H9 (cell line): ENCODE results near the gene CYP2U1. TPM values are rescaled to one million over a fixed set of nuclear protein-coding genes. Genes with fewer than 3 reads are reported as not detected.

Experiments
- DNase-seq: peaks from one replicate; pipeline ENCODE4 v3.0.0-alpha.2; 2017
- H2AFZ ChIP-seq: one replicate; pipeline ENCODE4 v1.6.1; 2013; ENCODE audit warnings: mild to moderate bottlenecking, low read length, control low read depth, moderate library complexity
- H2AK5ac ChIP-seq: 2 replicates; pipeline ENCODE4 v1.6.1; 2013; ENCODE audit warnings: low read length, control low read depth, mixed read lengths; ENCODE audit not compliant: insufficient read length
- H2BK120ac ChIP-seq: one replicate; pipeline ENCODE4 v1.6.1; 2013; ENCODE audit warnings: low read depth, mild to moderate bottlenecking, low read length, control low read depth, inconsistent platforms; ENCODE audit not compliant: poor library complexity, severe bottlenecking
- H2BK12ac ChIP-seq: 2 replicates; pipeline ENCODE4 v1.6.1; 2013; ENCODE audit warnings: low read length, control low read depth, mixed read lengths, low read depth; ENCODE audit not compliant: insufficient read length
- H2BK15ac ChIP-seq: 2 replicates; pipeline ENCODE4 v1.6.1; 2013; ENCODE audit warnings: low read depth, low read length, control low read depth
- H2BK20ac ChIP-seq: one replicate; pipeline ENCODE4 v1.6.1; 2013; ENCODE audit warnings: low read depth, mild to moderate bottlenecking, low read length, control low read depth, inconsistent platforms; ENCODE audit not compliant: poor library complexity, severe bottlenecking
- H2BK5ac ChIP-seq: 2 replicates; pipeline ENCODE4 v1.6.1; 2013; ENCODE audit warnings: low read length, control low read depth, mixed read lengths; ENCODE audit not compliant: insufficient read length
- H3K14ac ChIP-seq: 2 replicates; pipeline ENCODE4 v1.6.1; 2013; ENCODE audit warnings: low read length, control low read depth; ENCODE audit not compliant: insufficient read depth
- H3K18ac ChIP-seq: 2 replicates; pipeline ENCODE4 v1.6.1; 2013; ENCODE audit warnings: low read depth, mild to moderate bottlenecking, mixed read lengths, low read length, control low read depth; ENCODE audit not compliant: insufficient read length
- H3K23ac ChIP-seq: 2 replicates; pipeline ENCODE4 v1.6.1; 2013; ENCODE audit warnings: low read length, control low read depth, mixed read lengths, low read depth; ENCODE audit not compliant: insufficient read length
- H3K23me2 ChIP-seq: 2 replicates; pipeline ENCODE4 v1.6.1; 2013; ENCODE audit warnings: low read depth, mild to moderate bottlenecking, mixed read lengths, low read length, control low read depth; ENCODE audit not compliant: insufficient read length, poor library complexity, severe bottlenecking
- H3K27ac ChIP-seq: 2 replicates; pipeline ENCODE4 v1.5.1; 2013; ENCODE audit warnings: low read length, control low read depth, mixed read lengths, low read depth; ENCODE audit not compliant: insufficient read length
- H3K27me3 ChIP-seq: 2 replicates; pipeline ENCODE4 v1.6.1; 2013; ENCODE audit warnings: low read length, control low read depth, inconsistent platforms; ENCODE audit not compliant: insufficient read depth
- H3K4ac ChIP-seq: 2 replicates; pipeline ENCODE4 v1.6.1; 2013; ENCODE audit warnings: low read depth, mild to moderate bottlenecking, control low read depth, inconsistent platforms, low read length, moderate library complexity
- H3K4me1 ChIP-seq: 2 replicates; pipeline ENCODE4 v1.6.1; 2013; ENCODE audit warnings: low read length, control low read depth, inconsistent platforms; ENCODE audit not compliant: insufficient read depth
- H3K4me2 ChIP-seq: 2 replicates; pipeline ENCODE4 v1.6.1; 2013; ENCODE audit warnings: low read length, control low read depth, mixed read lengths; ENCODE audit not compliant: insufficient read length, insufficient read depth
- H3K56ac ChIP-seq: 2 replicates; pipeline ENCODE4 v1.6.1; 2013; ENCODE audit warnings: low read depth, mild to moderate bottlenecking, mixed read lengths, low read length, control low read depth; ENCODE audit not compliant: insufficient read length
- H3K79me1 ChIP-seq: 2 replicates; pipeline ENCODE4 v1.6.1; 2013; ENCODE audit warnings: low read depth, mild to moderate bottlenecking, moderate library complexity, low read length, control low read depth, inconsistent platforms; ENCODE audit not compliant: insufficient read depth, poor library complexity, severe bottlenecking
- H3K79me2 ChIP-seq: 2 replicates; pipeline ENCODE4 v1.6.1; 2013; ENCODE audit warnings: low read length, control low read depth, inconsistent platforms; ENCODE audit not compliant: insufficient read depth
- H3K9ac ChIP-seq: 2 replicates; pipeline ENCODE4 v1.6.1; 2013; ENCODE audit warnings: low read length, control low read depth, mixed read lengths; ENCODE audit not compliant: insufficient read length; ENCODE audit errors: extremely low read depth
- H3K9me3 ChIP-seq: one replicate; pipeline ENCODE4 v1.6.1; 2013; ENCODE audit warnings: low read depth, low read length, inconsistent platforms; ENCODE audit not compliant: control insufficient read depth
- H3T11ph ChIP-seq: one replicate; pipeline ENCODE4 v1.6.1; 2013; ENCODE audit warnings: mild to moderate bottlenecking, low read length, control low read depth, inconsistent platforms
- H4K20me1 ChIP-seq: one replicate; pipeline ENCODE4 v1.6.1; 2013; ENCODE audit not compliant: control insufficient read depth, insufficient read length, insufficient read depth
- H4K5ac ChIP-seq: 2 replicates; pipeline ENCODE4 v1.6.1; 2013; ENCODE audit warnings: low read depth, mild to moderate bottlenecking, mixed read lengths, low read length, control low read depth; ENCODE audit not compliant: insufficient read length
- H4K8ac ChIP-seq: replicated peaks from 2 replicates; pipeline ENCODE4 v1.6.1; 2013; ENCODE audit warnings: low read length, control low read depth, mixed read lengths, low read depth; ENCODE audit not compliant: insufficient read length
- H4K91ac ChIP-seq: 2 replicates; pipeline ENCODE4 v1.6.1; 2013; ENCODE audit warnings: low read depth, mild to moderate bottlenecking, moderate library complexity, mixed read lengths, low read length, control low read depth; ENCODE audit not compliant: insufficient read length
- H3K27ac Mint-ChIP-seq, 3 experiments: 2 replicates in 2 of 3; 3 replicates in 1 of 3; pipeline ENCODE4 v1.8.0; 2020 to 2021; ENCODE audit warnings: mixed read lengths in 3 of 3, mild to moderate bottlenecking in 1 of 3, moderate library complexity in 1 of 3
- H3K27me3 Mint-ChIP-seq: 2 replicates; pipeline ENCODE4 v1.8.0; 2021; ENCODE audit warnings: low read depth, mild to moderate bottlenecking, moderate library complexity, mixed read lengths
- H3K36me3 Mint-ChIP-seq, 3 experiments: 2 replicates in 2 of 3; 3 replicates in 1 of 3; pipeline ENCODE4 v1.8.0; 2020 to 2021; ENCODE audit warnings: low read depth in 3 of 3, mixed read lengths in 3 of 3; ENCODE audit not compliant: insufficient read depth in 1 of 3
- H3K4me1 Mint-ChIP-seq, 2 experiments: 2 replicates each; pipeline ENCODE4 v1.8.0; 2020; ENCODE audit warnings: mixed read lengths in 2 of 2
- H3K4me3 Mint-ChIP-seq, 2 experiments: 2 replicates in 1 of 2; 3 replicates in 1 of 2; pipeline ENCODE4 v1.8.0; 2020 to 2021; ENCODE audit warnings: mild to moderate bottlenecking in 2 of 2, mixed read lengths in 2 of 2, moderate library complexity in 1 of 2
- H3K9me3 Mint-ChIP-seq, 2 experiments: 2 replicates in 1 of 2; 3 replicates in 1 of 2; pipeline ENCODE4 v1.8.0; 2020; ENCODE audit warnings: mild to moderate bottlenecking in 2 of 2, mixed read lengths in 2 of 2, moderate library complexity in 1 of 2
- CTCF ChIP-seq: fragments of 200-600 bp; sonication (generic); conservative IDR thresholded peaks from 3 replicates; pipeline ENCODE4 v1.8.0; 2021; ENCODE audit warnings: antibody characterized with exemption, mild to moderate bottlenecking
- WGBS: extraction: QIAGEN DNeasy Blood & Tissue Kit; methylation state at CpG from one replicate; pipeline ENCODE4 v1.1.7; 2013; ENCODE audit warnings: missing lambda C conversion rate, low lambda C conversion rate, mixed read lengths; ENCODE audit not compliant: insufficient read length; ENCODE audit errors: extremely low coverage; 5-methylcytosine and 5-hydroxymethylcytosine counted together
- total RNA-seq: library from RNA; stranded (reverse); gene quantifications from 2 replicates; pipeline ENCODE4 v1.2.1, GENCODE V29; 2021

Gene CYP2U1
- total RNA-seq, 1 experiment from 2014 or later: 9.6 TPM

DNA sequence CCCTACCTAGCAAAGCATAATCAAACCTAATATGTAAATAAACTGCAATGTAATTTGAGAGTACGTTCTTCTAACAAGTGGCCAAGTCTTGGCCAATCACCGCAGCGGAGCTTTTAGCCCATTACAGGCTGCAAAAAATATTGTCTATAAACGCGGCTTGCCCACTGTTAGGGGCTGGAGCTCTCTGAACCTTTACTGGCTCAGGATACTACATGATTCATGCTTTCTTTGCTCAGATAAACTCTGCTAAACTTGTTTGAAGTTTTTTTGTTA lies 57.4 kb downstream of the CYP2U1 start:
- Histone ChIP-seq H3K23ac (no peak overlapping the region), H2BK20ac (no peak overlapping the region), H3K4ac (no peak overlapping the region), H3K79me1 (no peaks in the 10 kb centered on the region), H3K27ac (no peak overlapping the region), H4K91ac (no peak overlapping the region), H3K56ac (no peak overlapping the region), H2AK5ac (no peak overlapping the region), H3K4me1 (no peaks in the 10 kb centered on the region), H3K9ac (no peak overlapping the region), H2BK120ac (no peak overlapping the region), H2AFZ (no peak overlapping the region), H3T11ph (no peak overlapping the region), H3K27me3 (no peaks in the 10 kb centered on the region), H4K5ac (no peak overlapping the region), H3K14ac (no peak overlapping the region), H4K20me1 (no peaks in the 10 kb centered on the region), H3K4me2 (no peak overlapping the region), H2BK5ac (no peak overlapping the region), H3K79me2 (peaks cover 4% of the 10 kb centered on the region; the same call in 1 of the 2 replicates), H3K18ac (no peak overlapping the region), H2BK12ac (no peak overlapping the region), H3K9me3 (no peaks in the 10 kb centered on the region), H3K23me2 (peaks cover 10% of the 10 kb centered on the region), H2BK15ac (no peak overlapping the region), H4K8ac (no peak overlapping the region)
- H3K4me1 Mint-ChIP-seq: peaks cover 22 to 26% of the 10 kb centered on the region in 2 experiments
- H3K27ac Mint-ChIP-seq: no peak overlapping the region
- WGBS: no CpG with 5 or more reads among the region's 5 CpGs
- no peak overlapping the region for H3K4me3 Mint-ChIP-seq
- H3K27me3 Mint-ChIP-seq: peaks cover 3% of the 10 kb centered on the region; the same call in 1 of the 2 replicates
- DNase-seq: no peak
- no peaks in the 10 kb centered on the region for H3K36me3 Mint-ChIP-seq
- no peak for TF ChIP-seq CTCF
- no peaks in the 10 kb centered on the region for H3K9me3 Mint-ChIP-seq
